ENCODE measurements around the gene RSF1. TPM values are rescaled to one million over a fixed set of nuclear protein-coding genes. Genes with fewer than 3 reads are reported as not detected.
"Not testable (repeated sequence)": the region's sequence is repeated elsewhere in the genome, so short reads cannot be mapped to it uniquely, and the experiment has no call there.

The RSF1 gene
- total and polyA plus RNA-seq, 2 experiments from 2014 or later = 68.9 to 81.7 TPM

DNA sequence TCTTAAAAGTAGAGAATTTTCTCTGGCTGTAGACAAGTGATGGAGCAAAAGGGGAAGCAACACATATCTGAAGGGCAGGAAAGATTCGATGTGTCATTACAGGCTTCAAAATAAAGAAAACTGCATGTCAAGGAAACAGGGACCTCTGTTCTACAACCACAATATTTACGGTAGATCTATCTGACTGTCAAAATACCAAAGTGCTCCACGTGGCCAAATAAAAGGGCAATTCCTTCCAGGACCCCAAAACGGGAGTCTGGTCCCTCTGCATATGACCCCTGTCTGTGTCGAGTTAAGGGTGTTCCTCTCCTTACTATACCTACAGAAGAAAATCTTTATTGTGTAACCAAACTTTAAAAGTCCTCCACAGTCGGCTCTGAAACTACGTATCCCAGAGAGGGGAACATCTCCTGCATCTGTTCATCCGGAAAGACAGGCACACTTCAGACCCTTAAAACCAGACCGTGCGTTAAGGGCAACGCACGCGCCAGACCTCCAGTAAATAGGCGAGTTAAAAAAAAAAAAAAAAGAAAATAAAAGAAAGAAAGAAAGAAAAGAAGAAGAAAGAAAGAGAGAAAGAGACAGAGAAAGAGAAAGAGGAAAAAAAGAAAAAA, 183.7 kb downstream of the RSF1 start:
- peak in 1 of 2 donors; percentile 6 for DNase-seq (ENCODE audit: low read depth in 1 of 2, low spot score in 1 of 2)
- TF ChIP-seq, protein P1, sequence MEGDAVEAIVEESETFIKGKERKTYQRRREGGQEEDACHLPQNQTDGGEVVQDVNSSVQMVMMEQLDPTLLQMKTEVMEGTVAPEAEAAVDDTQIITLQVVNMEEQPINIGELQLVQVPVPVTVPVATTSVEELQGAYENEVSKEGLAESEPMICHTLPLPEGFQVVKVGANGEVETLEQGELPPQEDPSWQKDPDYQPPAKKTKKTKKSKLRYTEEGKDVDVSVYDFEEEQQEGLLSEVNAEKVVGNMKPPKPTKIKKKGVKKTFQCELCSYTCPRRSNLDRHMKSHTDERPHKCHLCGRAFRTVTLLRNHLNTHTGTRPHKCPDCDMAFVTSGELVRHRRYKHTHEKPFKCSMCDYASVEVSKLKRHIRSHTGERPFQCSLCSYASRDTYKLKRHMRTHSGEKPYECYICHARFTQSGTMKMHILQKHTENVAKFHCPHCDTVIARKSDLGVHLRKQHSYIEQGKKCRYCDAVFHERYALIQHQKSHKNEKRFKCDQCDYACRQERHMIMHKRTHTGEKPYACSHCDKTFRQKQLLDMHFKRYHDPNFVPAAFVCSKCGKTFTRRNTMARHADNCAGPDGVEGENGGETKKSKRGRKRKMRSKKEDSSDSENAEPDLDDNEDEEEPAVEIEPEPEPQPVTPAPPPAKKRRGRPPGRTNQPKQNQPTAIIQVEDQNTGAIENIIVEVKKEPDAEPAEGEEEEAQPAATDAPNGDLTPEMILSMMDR (IDR thresholded peaks at IDR 0.05; ENCODE audit: low read depth, low read length) = no peak
- Histone ChIP-seq H3K27me3 (no peaks in the 10 kb centered on the region), H3K36me3 (no peaks in the 10 kb centered on the region), H3K4me3 (peak overlapping the region; percentile 98), H3K9me3 (ENCODE audit: low read depth) (no peaks in the 10 kb centered on the region), H3K27ac (peak overlapping the region; percentile 89), H3K4me1 (ENCODE audit: low read depth) (peaks cover 6% of the 10 kb centered on the region)

DNA sequence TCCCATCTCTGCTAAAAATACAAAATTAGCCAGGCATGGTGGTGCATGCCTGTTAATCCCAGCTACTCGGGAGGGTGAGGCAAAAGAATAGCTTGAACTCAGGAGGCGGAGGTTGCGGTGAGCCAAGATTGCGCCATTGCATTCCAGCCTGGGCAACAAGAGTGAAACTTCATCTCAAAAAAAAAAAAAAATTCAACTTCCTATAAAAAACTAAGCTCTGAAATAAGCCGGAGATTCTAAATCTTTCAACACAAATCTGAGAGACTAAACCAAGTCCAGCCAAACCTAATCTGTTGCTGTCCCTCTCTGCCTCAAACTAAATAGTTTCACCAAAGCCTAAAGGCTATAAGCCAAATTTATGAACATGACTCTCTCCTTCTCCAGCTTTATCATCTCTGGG, 186.6 kb downstream of the RSF1 start:
- H3K4me1 ChIP-seq (ENCODE audit: low read depth); H3K4me3 ChIP-seq; H3K36me3 ChIP-seq; H3K27ac ChIP-seq; H3K9me3 ChIP-seq (ENCODE audit: low read depth); H3K27me3 ChIP-seq: not testable (repeated sequence)
- peak in 1 of 2 donors; percentile 77 for DNase-seq (ENCODE audit: low read depth in 1 of 2, low spot score in 1 of 2)

DNA sequence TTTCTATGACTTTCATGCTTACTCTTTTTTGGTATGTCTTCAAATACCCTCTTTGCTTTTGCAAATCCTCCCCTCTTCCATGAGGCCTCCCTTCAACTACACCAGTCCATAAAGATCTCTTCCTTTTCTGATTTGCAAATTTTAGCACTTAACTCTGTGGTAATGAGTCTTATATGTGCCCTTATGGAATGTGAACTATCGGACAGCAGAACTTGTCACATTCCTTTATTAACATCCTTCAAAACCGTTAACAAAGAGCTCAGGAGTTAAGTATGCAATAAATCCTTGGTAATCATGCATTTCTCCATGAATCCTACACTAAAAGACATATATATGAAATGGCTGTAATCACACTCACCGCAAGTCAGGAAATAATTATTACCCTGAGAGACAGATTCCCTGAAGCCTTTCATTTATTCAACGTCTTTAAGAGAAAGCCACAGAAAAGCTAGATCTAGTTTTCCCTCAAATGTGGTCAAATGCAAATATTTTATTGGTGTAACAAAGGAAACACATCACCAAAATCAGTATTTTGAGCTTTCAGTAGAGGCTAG, 190.3 kb downstream of the RSF1 start:
- Histone ChIP-seq H3K4me3 (no peak overlapping the region), H3K36me3 (peaks cover 11% of the 10 kb centered on the region), H3K9me3 (ENCODE audit: low read depth) (no peaks in the 10 kb centered on the region), H3K4me1 (ENCODE audit: low read depth) (no peaks in the 10 kb centered on the region), H3K27ac (no peak overlapping the region), H3K27me3 (no peaks in the 10 kb centered on the region)
- no peak for DNase-seq (ENCODE audit: low read depth in 1 of 2, low spot score in 1 of 2)
- TF ChIP-seq, protein P1 (IDR thresholded peaks at IDR 0.05; ENCODE audit: low read depth, low read length) = no peak

DNA sequence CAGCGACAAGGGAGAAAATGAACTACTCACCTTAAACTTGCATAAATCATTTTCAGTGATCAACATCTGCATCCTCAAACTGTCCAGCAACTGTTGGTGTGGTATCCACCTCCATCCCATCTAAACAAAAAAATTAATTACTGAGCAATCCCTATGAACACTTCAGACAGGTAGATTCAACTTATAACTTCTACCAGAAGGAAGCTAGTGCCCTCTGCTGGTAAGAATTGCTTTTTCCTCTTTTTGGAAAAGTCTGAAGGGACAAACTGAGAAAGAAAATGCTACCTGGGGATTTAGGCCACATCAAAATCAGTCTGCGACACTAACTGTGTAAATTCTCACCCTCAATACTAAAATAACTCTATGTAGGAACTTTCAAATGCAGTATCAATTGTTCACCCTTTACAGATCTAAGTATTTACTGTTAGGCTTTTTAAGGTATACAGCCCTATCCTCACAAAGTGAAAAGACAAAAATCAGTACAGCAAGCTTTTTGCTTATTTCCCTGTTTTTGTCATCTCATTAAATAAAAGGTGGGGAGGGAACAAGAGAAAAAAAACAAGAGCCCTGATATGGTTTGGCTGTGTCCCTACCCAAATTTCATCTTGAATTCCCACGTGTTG, 200.8 kb downstream of the RSF1 start:
- Histone ChIP-seq H3K4me1 (ENCODE audit: low read depth) (no peaks in the 10 kb centered on the region), H3K36me3 (peaks cover 52% of the 10 kb centered on the region), H3K9me3 (ENCODE audit: low read depth) (no peaks in the 10 kb centered on the region), H3K27me3 (no peaks in the 10 kb centered on the region), H3K4me3 (no peak overlapping the region), H3K27ac (no peak overlapping the region)
- TF ChIP-seq, protein P1 (IDR thresholded peaks at IDR 0.05; ENCODE audit: low read depth, low read length) = peak; percentile 68
- peak; percentile 59 to 74 for DNase-seq (ENCODE audit: low read depth in 1 of 2, low spot score in 1 of 2)

DNA sequence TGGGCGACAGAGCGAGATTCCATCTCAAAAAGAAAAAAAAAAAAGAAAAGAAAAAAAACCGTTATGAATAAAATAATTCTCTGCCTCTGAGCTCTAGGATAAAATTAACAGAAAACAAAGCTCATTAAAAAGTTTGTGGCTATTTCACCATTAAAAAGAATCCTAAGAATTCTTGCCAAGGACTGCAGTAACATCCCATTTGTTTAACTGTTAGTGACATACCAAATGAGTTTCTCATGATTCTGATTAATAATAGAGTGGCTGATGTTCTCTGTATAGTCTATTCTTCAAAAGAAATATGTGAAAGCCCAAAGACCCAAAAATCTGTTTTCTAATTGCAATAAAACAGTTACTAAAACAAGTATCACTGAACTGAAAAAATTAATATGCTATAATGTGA, 202.6 kb downstream of the RSF1 start:
- TF ChIP-seq, protein P1 (IDR thresholded peaks at IDR 0.05; ENCODE audit: low read depth, low read length) = no peak
- Histone ChIP-seq H3K36me3 (peaks cover 51% of the 10 kb centered on the region), H3K27me3 (no peaks in the 10 kb centered on the region), H3K9me3 (ENCODE audit: low read depth) (no peaks in the 10 kb centered on the region), H3K4me1 (ENCODE audit: low read depth) (no peaks in the 10 kb centered on the region), H3K4me3 (no peak overlapping the region), H3K27ac (no peak overlapping the region)
- DNase-seq (ENCODE audit: low read depth in 1 of 2, low spot score in 1 of 2) = no peak

DNA sequence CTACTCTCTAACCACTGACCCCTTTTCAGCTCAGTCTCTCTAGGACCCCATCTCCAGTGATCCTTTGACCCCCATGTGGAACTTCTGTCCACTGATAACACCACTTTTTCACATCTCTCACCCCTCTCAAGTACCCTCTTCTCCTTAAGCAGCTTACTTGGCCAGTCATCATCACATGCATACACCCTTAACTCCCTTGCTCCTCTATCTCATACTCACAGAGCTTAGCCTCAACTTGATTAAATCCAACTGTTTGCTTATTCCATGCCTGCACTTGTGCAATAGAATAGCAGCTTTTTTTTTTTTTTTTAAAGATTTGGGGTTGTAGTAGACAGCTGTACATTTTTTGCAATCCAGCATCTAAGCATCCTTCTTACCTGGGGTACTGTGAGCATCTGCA, 208.6 kb downstream of the RSF1 start:
- TF ChIP-seq, protein P1 (IDR thresholded peaks at IDR 0.05; ENCODE audit: low read depth, low read length) = no peak
- Histone ChIP-seq H3K27ac (no peak overlapping the region), H3K36me3 (peaks cover 27% of the 10 kb centered on the region), H3K4me3 (no peak overlapping the region), H3K4me1 (ENCODE audit: low read depth) (no peaks in the 10 kb centered on the region), H3K27me3 (no peaks in the 10 kb centered on the region), H3K9me3 (ENCODE audit: low read depth) (no peaks in the 10 kb centered on the region)
- no peak for DNase-seq (ENCODE audit: low read depth in 1 of 2, low spot score in 1 of 2)

Data from cardiac muscle cell (in vitro differentiated cells and primary cell).